Ovary (tissue), 1 donor: ENCODE results near the gene THPO.

Source experiments
- EP300 ChIP-seq: sonication (generic); formaldehyde crosslinking; IDR thresholded peaks from one replicate; pipeline ENCODE4 v1.6.1; 2017; ENCODE audit warnings: antibody characterized with exemption
- POLR2A ChIP-seq: fragments of 450-650 bp; IDR thresholded peaks from one replicate; pipeline ENCODE4 v1.6.1; 2017; ENCODE audit warnings: antibody characterized with exemption, mild to moderate bottlenecking, moderate library complexity

DNA sequence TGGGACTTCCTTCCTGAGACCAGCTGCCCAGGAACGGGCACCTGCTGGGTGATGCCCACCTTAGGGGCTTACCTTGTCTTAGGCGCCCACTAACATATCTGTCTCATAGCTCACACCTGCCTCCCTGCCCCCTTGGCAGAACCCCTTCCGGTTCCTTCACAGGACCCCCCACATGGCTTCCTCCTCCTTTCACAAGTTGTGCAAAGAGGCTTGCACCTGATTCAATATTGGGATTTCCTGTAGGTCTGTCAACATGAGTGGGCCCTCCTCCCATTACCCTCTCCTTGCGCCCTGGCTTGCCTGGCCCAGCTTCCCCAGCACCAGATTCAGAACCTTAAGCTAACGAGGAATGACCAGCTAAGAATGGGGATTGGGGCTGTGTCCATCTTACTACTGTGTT is 633 bp downstream of the THPO start:
- no peak for TF ChIP-seq EP300
- TF ChIP-seq POLR2A = no peak
